ENCODE measurements around the gene NECTIN1. TPM values are rescaled to one million over a fixed set of nuclear protein-coding genes. Genes with fewer than 3 reads are reported as not detected.

Gene NECTIN1
- total and polyA plus RNA-seq, 2 of the 4 experiments (the other 2 are of a cell fraction), result 2.3 to 4.2 TPM

DNA sequence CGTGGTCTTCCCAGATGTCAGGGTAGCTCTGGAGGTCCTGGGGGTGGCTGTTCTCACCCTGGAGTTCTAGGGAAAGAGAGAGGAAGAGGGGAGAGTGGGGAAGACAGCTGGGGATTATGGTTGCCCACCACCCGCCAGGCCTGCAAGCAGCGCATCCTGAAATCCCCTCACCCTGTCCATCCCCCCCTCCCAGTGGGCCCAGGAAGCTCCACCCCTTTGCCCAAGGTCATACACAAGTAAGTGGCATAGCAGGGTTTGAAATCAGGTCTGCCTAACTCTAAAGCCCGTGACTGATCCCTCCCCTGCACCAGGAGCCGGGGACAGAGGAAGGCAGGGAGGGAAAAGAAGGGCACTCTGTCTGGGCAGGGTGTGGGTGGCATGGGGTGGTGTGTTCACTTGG lies 105.3 kb downstream of the NECTIN1 start:
- Histone ChIP-seq H3K18ac (ENCODE audit: low read depth, low read length) (no peak overlapping the region), H3K9me1 (ENCODE audit: insufficient read depth, low read length) (no peaks in the 10 kb centered on the region), H3K36me3 (ENCODE audit: control insufficient read depth, insufficient read depth, low read length) (no peaks in the 10 kb centered on the region), H2BK15ac (ENCODE audit: low read depth, low read length) (no peak overlapping the region), H4K8ac (ENCODE audit: low read depth in 2 of 2, low read length in 2 of 2) (no peak overlapping the region), H3K4me3 (ENCODE audit: insufficient read depth, low read depth, low read length) (no peak overlapping the region), H4K20me1 (ENCODE audit: insufficient read depth, low read length) (no peaks in the 10 kb centered on the region), H3K4me2 (ENCODE audit: low read depth, low read length) (no peak overlapping the region), H3K23ac (ENCODE audit: low read depth, low read length) (no peak overlapping the region), H2AFZ (replicated peaks; ENCODE audit: low read length, poor library complexity) (no peak overlapping the region), H2AK5ac (ENCODE audit: low read depth, low read length) (no peak overlapping the region), H3K4me1 (ENCODE audit: control insufficient read depth, insufficient read depth, low read length) (no peaks in the 10 kb centered on the region), H4K91ac (ENCODE audit: insufficient read depth, low read depth, low read length) (no peak overlapping the region), H3K9me3 (ENCODE audit: control insufficient read depth, insufficient read depth, low read length) (no peaks in the 10 kb centered on the region), H3K56ac (ENCODE audit: extremely low read depth, insufficient read depth, low read length) (no peak overlapping the region), H4K5ac (ENCODE audit: low read depth, low read length) (no peak overlapping the region), H3K79me1 (ENCODE audit: low read depth in 1 of 2, low read length in 2 of 2) (no peaks in the 10 kb centered on the region), H2AK9ac (replicated peaks; ENCODE audit: low read depth, low read length, poor library complexity) (no peak overlapping the region), H2BK120ac (ENCODE audit: low read depth, low read length) (no peak overlapping the region), H2BK5ac (ENCODE audit: low read depth, low read length, poor library complexity, severe bottlenecking) (no peak overlapping the region), H3K27me3 (ENCODE audit: control insufficient read depth, insufficient read depth, low read length) (peaks cover 24% of the 10 kb centered on the region), H3K4ac (ENCODE audit: low read depth, low read length) (no peak overlapping the region), H2BK20ac (ENCODE audit: low read depth, low read length) (no peak overlapping the region), H3K27ac (ENCODE audit: insufficient read depth, low read length) (no peak overlapping the region), H3K14ac (replicated peaks; ENCODE audit: low read depth, low read length) (no peak overlapping the region), H3K9ac (ENCODE audit: low read depth, low read length) (no peak overlapping the region)
- dilution Hi-C loops (cut with HindIII; ENCODE audit: low sequenced_read_pairs, unreplicated experiment) (no loop called here), in situ Hi-C loops (cut with MboI; ENCODE audit: low sequenced_read_pairs) (no loop called here), intact Hi-C loops (cut with micrococcal nuclease) (no loop called here)
- CTCF ChIA-PET, result no interaction called here
- TF ChIP-seq, protein P1, sequence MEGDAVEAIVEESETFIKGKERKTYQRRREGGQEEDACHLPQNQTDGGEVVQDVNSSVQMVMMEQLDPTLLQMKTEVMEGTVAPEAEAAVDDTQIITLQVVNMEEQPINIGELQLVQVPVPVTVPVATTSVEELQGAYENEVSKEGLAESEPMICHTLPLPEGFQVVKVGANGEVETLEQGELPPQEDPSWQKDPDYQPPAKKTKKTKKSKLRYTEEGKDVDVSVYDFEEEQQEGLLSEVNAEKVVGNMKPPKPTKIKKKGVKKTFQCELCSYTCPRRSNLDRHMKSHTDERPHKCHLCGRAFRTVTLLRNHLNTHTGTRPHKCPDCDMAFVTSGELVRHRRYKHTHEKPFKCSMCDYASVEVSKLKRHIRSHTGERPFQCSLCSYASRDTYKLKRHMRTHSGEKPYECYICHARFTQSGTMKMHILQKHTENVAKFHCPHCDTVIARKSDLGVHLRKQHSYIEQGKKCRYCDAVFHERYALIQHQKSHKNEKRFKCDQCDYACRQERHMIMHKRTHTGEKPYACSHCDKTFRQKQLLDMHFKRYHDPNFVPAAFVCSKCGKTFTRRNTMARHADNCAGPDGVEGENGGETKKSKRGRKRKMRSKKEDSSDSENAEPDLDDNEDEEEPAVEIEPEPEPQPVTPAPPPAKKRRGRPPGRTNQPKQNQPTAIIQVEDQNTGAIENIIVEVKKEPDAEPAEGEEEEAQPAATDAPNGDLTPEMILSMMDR (conservative IDR thresholded peaks at IDR 0.05; ENCODE audit: low read depth, low read length), result no peak
- no peak for TF ChIP-seq CHD1 (IDR thresholded peaks at IDR 0.05; ENCODE audit: low read depth, low read length)
- TF ChIP-seq POLR2A (IDR thresholded peaks at IDR 0.05; ENCODE audit: low read depth, low read length), result no peak
- no peak for TF ChIP-seq RCOR1 (IDR thresholded peaks at IDR 0.05; ENCODE audit: insufficient replicate concordance, low read length)
- no peak for TF ChIP-seq MAFK (IDR thresholded peaks at IDR 0.05; ENCODE audit: low read depth, low read length)
- TF ChIP-seq MAZ (IDR thresholded peaks at IDR 0.05; ENCODE audit: borderline replicate concordance, low read depth, low read length), result no peak
- TF ChIP-seq RFX5 (IDR thresholded peaks at IDR 0.05; ENCODE audit: low read depth, low read length), result no peak
- no peak for TF ChIP-seq RAD21 (IDR thresholded peaks at IDR 0.05; ENCODE audit: low read length)
- no peak for TF ChIP-seq FOS (IDR thresholded peaks at IDR 0.05; ENCODE audit: low read depth, low read length)
- WGBS, 2 experiments (ENCODE audit: extremely low coverage in 2 of 2, insufficient read length in 1 of 2), result no CpG with 5 or more reads among the region's 5 CpGs
- ATAC-seq (ENCODE audit: low read depth), result no peak
- POLR2A ChIA-PET (ENCODE audit: unreplicated experiment), result no interaction called here
- no peak for DNase-seq
- no TSS peak for BruUV-seq (replicated peaks)

Measured in IMR-90 (cell line).